PFSK-1 (cell line): ENCODE data around the gene MCM5.

Experiments
- FOXP2 ChIP-seq: optimal IDR thresholded peaks from 2 replicates; pipeline ENCODE3; 2011; ENCODE audit warnings: borderline replicate concordance, control low read depth, inconsistent platforms; ENCODE audit not compliant: insufficient read depth; ENCODE audit errors: extremely low read length, extremely low read depth
- POLR2AphosphoS5 ChIP-seq: IDR thresholded peaks from 2 replicates; pipeline ENCODE4 v1.6.1; 2012; ENCODE audit warnings: low read depth, mild to moderate bottlenecking, control low read depth, low read length, moderate library complexity
- REST ChIP-seq, 2 experiments: IDR thresholded peaks; 2 replicates each; pipeline versions ENCODE4 v1.6.1 to v1.8.0; 2011 to 2012; ENCODE audit warnings: low read depth in 2 of 2, low read length in 2 of 2, control low read depth in 1 of 2, inconsistent platforms in 1 of 2, mild to moderate bottlenecking in 1 of 2, moderate library complexity in 1 of 2; ENCODE audit not compliant: insufficient read depth in 1 of 2
- SIN3A ChIP-seq: IDR thresholded peaks from 2 replicates; pipeline ENCODE4 v1.6.1; 2012; ENCODE audit warnings: mild to moderate bottlenecking, low read length, moderate library complexity, borderline replicate concordance; ENCODE audit not compliant: insufficient read depth
- TAF1 ChIP-seq: IDR thresholded peaks from 2 replicates; pipeline ENCODE4 v1.6.1; 2012; ENCODE audit warnings: low read length, control low read depth, borderline replicate concordance; ENCODE audit not compliant: insufficient read depth

The MCM5 gene

GRCh38 chr22:35439365-35439717 lies 39.4 kb downstream of the MCM5 start:
- TF ChIP-seq SIN3A (no peak), TAF1 (no peak), POLR2AphosphoS5 (no peak), FOXP2 (no peak), REST (IDR thresholded peaks at IDR 0.05; ENCODE audit: insufficient read depth in 1 of 2, low read depth in 2 of 2, low read length in 2 of 2) (no peak)

- TF ChIP-seq TAF1, result no peak
- no peak for TF ChIP-seq REST (IDR thresholded peaks at IDR 0.05; ENCODE audit: insufficient read depth in 1 of 2, low read depth in 2 of 2, low read length in 2 of 2)
- no peak for TF ChIP-seq FOXP2
- no peak for TF ChIP-seq SIN3A
- TF ChIP-seq POLR2AphosphoS5, result no peak
These were observed 40.2 kb downstream of the MCM5 start for GRCh38 chr22:35440129-35440528.

GRCh38 chr22:35441489-35442100 lies 41.7 kb downstream of the MCM5 start:
- no peak for TF ChIP-seq FOXP2

GRCh38 chr22:35442471-35442870 lies 42.5 kb downstream of the MCM5 start:
- TF ChIP-seq REST (IDR thresholded peaks at IDR 0.05; ENCODE audit: insufficient read depth in 1 of 2, low read depth in 2 of 2, low read length in 2 of 2) (no peak), TAF1 (no peak), FOXP2 (no peak), POLR2AphosphoS5 (no peak), SIN3A (no peak)

- TF ChIP-seq POLR2AphosphoS5, result no peak
- no peak for TF ChIP-seq FOXP2
- no peak for TF ChIP-seq SIN3A
- TF ChIP-seq TAF1, result no peak
- TF ChIP-seq REST (IDR thresholded peaks at IDR 0.05; ENCODE audit: insufficient read depth in 1 of 2, low read depth in 2 of 2, low read length in 2 of 2), result no peak
These were observed 43.4 kb downstream of the MCM5 start for GRCh38 chr22:35443338-35443737.
